ENCODE results near the gene HS3ST4.

The HS3ST4 gene

DNA sequence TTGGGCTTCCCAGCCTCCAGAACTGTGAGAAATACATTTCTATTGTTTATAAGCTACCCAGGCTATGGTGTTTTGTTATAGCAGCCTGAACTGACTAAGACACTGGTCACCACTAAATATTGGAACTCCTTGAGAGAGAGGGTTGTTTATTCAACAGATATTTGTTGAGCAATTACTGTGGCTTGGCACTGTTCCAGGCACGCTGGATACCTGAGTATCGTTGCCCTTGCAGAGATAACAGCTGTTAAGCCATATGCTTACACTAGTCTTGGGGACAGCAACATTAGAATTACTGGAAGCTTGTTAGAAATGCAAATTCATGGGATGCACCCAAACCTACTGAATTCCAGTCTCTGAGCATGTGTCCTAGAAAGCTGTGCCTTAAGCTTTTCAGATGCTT lies 230.7 kb downstream of the HS3ST4 start:
- no peak overlapping the region for H3K9ac ChIP-seq (ENCODE audit: low read length)
- no peaks in the 10 kb centered on the region for H3K4me1 ChIP-seq (ENCODE audit: low read length)
- H3K9me3 ChIP-seq (ENCODE audit: insufficient read depth, low read length), result 0 out of 2 replicates have a peak, but pooled peaks cover 2% of the 10 kb centered on the region
- H4K20me1 ChIP-seq (ENCODE audit: insufficient read depth, low read length), result no peaks in the 10 kb centered on the region
- no peaks in the 10 kb centered on the region for H3K79me2 ChIP-seq (ENCODE audit: low read length)
- H3K27ac ChIP-seq (ENCODE audit: low read length), result no peak overlapping the region
- TF ChIP-seq, protein P1, sequence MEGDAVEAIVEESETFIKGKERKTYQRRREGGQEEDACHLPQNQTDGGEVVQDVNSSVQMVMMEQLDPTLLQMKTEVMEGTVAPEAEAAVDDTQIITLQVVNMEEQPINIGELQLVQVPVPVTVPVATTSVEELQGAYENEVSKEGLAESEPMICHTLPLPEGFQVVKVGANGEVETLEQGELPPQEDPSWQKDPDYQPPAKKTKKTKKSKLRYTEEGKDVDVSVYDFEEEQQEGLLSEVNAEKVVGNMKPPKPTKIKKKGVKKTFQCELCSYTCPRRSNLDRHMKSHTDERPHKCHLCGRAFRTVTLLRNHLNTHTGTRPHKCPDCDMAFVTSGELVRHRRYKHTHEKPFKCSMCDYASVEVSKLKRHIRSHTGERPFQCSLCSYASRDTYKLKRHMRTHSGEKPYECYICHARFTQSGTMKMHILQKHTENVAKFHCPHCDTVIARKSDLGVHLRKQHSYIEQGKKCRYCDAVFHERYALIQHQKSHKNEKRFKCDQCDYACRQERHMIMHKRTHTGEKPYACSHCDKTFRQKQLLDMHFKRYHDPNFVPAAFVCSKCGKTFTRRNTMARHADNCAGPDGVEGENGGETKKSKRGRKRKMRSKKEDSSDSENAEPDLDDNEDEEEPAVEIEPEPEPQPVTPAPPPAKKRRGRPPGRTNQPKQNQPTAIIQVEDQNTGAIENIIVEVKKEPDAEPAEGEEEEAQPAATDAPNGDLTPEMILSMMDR (IDR thresholded peaks at IDR 0.05; ENCODE audit: low read depth, low read length), result no peak
- no peak for TF ChIP-seq EZH2phosphoT487 (IDR thresholded peaks at IDR 0.05; ENCODE audit: low read depth)
- no peak overlapping the region for H3K4me3 ChIP-seq (ENCODE audit: low read length)
- H3K36me3 ChIP-seq (replicated peaks; ENCODE audit: low read depth, low read length), result no peaks in the 10 kb centered on the region
- no peak overlapping the region for H2AFZ ChIP-seq (ENCODE audit: low read depth, low read length)
- no peak overlapping the region for H3K4me2 ChIP-seq (ENCODE audit: low read length)
- H3K27me3 ChIP-seq (ENCODE audit: low read depth, low read length), result no peaks in the 10 kb centered on the region

DNA sequence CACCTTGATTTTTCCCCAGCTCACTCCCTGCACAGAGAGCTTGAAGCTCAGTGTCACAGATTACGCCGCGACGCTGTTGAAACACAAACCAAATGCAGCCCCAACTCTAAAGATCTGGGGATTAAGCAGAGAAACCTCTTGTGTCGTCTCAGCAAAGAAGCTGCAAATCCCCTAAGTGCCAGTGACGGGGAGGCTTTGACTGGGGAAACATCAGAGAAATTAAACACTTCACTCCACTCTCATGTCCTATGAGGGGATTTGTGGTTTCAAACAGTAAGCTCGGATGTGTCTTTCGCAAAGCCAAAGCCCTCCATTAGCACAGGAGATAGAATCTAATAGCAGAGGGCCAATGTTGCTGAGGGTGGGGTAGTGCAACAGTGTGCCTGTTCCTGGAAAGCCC lies 233.7 kb downstream of the HS3ST4 start:
- no peak overlapping the region for H3K4me3 ChIP-seq (ENCODE audit: low read length)
- TF ChIP-seq EZH2phosphoT487 (IDR thresholded peaks at IDR 0.05; ENCODE audit: low read depth), result no peak
- TF ChIP-seq, protein P1 (IDR thresholded peaks at IDR 0.05; ENCODE audit: low read depth, low read length), result no peak
- H4K20me1 ChIP-seq (ENCODE audit: insufficient read depth, low read length), result no peaks in the 10 kb centered on the region

DNA sequence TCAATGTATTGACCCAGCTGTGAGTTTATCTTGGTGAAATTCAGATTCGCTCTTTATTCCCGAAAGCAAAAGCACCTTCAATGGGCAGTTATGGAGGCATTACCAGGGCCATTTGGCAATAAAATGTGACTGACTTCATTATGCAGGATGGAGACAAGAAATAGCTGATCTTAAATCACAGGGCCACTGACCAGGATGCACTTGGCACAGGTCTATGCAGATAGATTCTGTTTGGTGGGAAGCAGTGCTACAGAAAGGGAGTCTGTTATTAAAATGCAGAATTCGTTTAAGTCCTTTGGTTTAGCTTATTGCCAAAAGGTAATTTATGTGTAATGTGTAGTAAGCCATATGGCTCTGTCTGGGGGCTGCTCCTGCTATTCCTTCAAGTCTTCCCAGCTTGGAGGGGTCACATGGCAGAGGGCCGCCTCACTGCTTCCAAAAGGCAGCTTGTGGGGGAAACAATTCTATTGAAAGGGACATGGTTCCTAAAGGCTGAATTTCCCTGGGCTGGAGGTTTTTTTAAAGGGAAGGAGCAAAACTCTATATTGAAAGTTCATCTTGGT lies 239.8 kb downstream of the HS3ST4 start:
- Histone ChIP-seq H3K79me2 (ENCODE audit: low read length) (no peaks in the 10 kb centered on the region), H2AFZ (ENCODE audit: low read depth, low read length) (no peak overlapping the region), H4K20me1 (ENCODE audit: insufficient read depth, low read length) (no peaks in the 10 kb centered on the region), H3K4me3 (ENCODE audit: low read length) (no peak overlapping the region), H3K4me2 (ENCODE audit: low read length) (no peak overlapping the region), H3K36me3 (replicated peaks; ENCODE audit: low read depth, low read length) (no peaks in the 10 kb centered on the region), H3K27ac (ENCODE audit: low read length) (no peak overlapping the region), H3K9ac (ENCODE audit: low read length) (no peak overlapping the region), H3K27me3 (ENCODE audit: low read depth, low read length) (no peaks in the 10 kb centered on the region), H3K9me3 (ENCODE audit: insufficient read depth, low read length) (no peaks in the 10 kb centered on the region), H3K4me1 (ENCODE audit: low read length) (peaks cover 20% of the 10 kb centered on the region)
- no peak for TF ChIP-seq EZH2phosphoT487 (IDR thresholded peaks at IDR 0.05; ENCODE audit: low read depth)
- TF ChIP-seq, protein P1 (IDR thresholded peaks at IDR 0.05; ENCODE audit: low read depth, low read length), result no peak

More for the DNA sequence above, 233.7 kb downstream of the HS3ST4 start:
- Histone ChIP-seq H3K4me2 (ENCODE audit: low read length) (no peak overlapping the region), H3K79me2 (ENCODE audit: low read length) (no peaks in the 10 kb centered on the region), H3K36me3 (replicated peaks; ENCODE audit: low read depth, low read length) (no peaks in the 10 kb centered on the region), H3K4me1 (ENCODE audit: low read length) (peaks cover 7% of the 10 kb centered on the region), H2AFZ (ENCODE audit: low read depth, low read length) (no peak overlapping the region), H3K9me3 (ENCODE audit: insufficient read depth, low read length) (0 out of 2 replicates have a peak, but pooled peaks cover 2% of the 10 kb centered on the region), H3K9ac (ENCODE audit: low read length) (no peak overlapping the region), H3K27ac (ENCODE audit: low read length) (no peak overlapping the region), H3K27me3 (ENCODE audit: low read depth, low read length) (no peaks in the 10 kb centered on the region)

DNA sequence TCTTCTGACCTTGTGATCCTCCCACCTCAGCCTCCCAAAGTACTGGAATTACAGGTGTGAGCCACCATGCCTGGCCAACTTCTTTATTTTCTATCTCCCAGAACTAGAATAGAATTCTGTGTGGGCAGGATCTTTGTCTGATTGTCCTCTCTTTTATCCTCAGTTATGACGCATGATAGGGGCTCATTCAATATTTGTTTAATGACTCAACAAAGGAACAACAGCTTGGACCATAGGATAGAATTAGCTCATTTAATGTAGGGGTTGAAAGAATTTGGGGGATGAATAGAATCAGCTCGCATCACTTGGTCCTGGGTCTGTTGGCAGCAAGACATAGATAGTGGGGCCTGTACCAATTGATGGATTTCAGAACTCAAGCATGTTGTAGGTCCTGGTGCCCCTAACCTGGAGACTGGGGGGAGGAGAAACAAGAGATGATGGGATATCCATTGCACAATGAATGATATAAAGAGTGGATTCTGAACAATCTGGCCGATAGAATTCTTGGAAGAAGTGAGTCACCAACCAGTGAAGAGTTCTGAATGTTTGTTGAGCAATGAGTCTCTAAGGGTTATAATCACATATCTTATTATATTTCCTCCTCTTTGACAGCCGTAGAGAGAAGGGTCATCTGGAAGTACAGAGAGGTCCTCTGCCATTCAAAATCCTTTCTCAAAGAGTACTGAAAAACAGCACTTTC lies 250.2 kb downstream of the HS3ST4 start:
- Histone ChIP-seq H3K9ac (ENCODE audit: low read length) (no peak overlapping the region), H4K20me1 (ENCODE audit: insufficient read depth, low read length) (no peaks in the 10 kb centered on the region), H3K4me1 (ENCODE audit: low read length) (no peaks in the 10 kb centered on the region), H2AFZ (ENCODE audit: low read depth, low read length) (no peak overlapping the region), H3K79me2 (ENCODE audit: low read length) (no peaks in the 10 kb centered on the region), H3K27me3 (ENCODE audit: low read depth, low read length) (no peaks in the 10 kb centered on the region), H3K4me3 (ENCODE audit: low read length) (no peak overlapping the region), H3K4me2 (ENCODE audit: low read length) (no peak overlapping the region), H3K36me3 (replicated peaks; ENCODE audit: low read depth, low read length) (no peaks in the 10 kb centered on the region), H3K9me3 (ENCODE audit: insufficient read depth, low read length) (peaks cover 15% of the 10 kb centered on the region; the same call in 1 of the 2 replicates), H3K27ac (ENCODE audit: low read length) (no peak overlapping the region)
- TF ChIP-seq EZH2phosphoT487 (IDR thresholded peaks at IDR 0.05; ENCODE audit: low read depth), result no peak
- TF ChIP-seq, protein P1 (IDR thresholded peaks at IDR 0.05; ENCODE audit: low read depth, low read length), result no peak
